GM18870 (cell line): ENCODE results near the gene HORMAD2.
"Not testable (repeated sequence)": the region's sequence is repeated elsewhere in the genome, so short reads cannot be mapped to it uniquely, and the experiment has no call there.

ENCODE experiments used
- ATAC-seq: cut with Tn5 transposase; IDR thresholded peaks from one replicate; pipeline ENCODE4 v1.9.1; 2021; ENCODE audit warnings: moderate library complexity; ENCODE audit not compliant: unreplicated experiment

HORMAD2 gene

DNA sequence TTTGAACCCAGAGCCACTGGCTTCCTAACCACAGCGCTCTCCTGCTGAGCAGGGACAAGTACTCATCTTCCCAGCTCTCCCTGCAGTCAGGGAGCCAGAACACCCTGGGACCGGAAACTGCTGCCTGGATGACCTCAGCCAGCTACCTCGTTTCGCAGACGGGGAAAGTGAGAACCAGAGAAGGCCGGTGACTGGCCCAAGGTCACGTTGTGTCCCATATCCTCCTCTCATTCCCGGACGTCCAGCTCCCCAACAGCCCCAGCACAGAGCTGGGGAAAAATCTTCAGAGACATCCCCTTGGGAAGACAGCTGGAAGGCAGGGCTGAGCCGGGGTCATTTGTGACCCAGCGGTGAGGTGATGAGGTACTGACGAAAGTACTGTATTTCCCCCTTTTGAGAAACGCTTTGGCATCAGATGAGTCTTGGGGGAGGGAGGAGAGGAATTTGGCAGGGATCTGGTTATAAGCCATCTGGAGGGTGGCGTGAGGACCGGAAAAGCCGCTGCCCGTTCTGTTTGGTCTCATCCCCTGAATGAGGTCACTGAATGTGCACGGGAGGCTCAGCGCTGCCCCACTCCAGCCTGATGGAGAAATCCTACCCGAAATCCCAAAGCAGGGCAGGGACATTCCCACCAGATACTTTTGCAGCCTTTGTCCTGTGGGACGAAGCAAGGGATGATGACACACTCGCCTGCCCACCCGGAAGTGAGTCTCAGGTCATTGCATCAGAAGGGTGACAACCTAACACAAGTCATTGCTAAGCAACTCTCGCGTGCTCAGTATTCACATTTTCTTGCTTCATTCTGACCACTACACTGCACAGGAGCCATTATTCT lies 125.2 kb downstream of the HORMAD2 start:
- no peak for ATAC-seq

DNA sequence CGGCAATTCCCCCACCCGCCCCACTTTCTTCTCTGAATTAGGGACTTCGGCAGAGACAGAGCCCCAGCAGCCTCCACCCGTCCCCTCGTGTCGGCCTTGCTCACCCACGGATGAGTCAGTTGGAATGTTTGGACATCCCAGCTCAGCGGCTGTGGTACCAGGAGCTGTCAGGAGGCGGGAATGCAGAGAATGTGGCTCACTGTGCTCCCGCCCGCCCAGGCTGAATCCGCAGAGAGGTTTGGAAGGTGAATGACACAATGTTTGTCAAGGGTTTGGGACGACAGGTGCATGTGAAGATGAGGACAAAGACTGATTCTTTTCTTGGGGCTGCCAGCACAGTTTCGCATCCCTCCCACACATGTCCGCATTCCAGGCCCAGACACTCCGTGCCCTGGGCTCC lies 126.7 kb downstream of the HORMAD2 start:
- no peak for ATAC-seq

DNA sequence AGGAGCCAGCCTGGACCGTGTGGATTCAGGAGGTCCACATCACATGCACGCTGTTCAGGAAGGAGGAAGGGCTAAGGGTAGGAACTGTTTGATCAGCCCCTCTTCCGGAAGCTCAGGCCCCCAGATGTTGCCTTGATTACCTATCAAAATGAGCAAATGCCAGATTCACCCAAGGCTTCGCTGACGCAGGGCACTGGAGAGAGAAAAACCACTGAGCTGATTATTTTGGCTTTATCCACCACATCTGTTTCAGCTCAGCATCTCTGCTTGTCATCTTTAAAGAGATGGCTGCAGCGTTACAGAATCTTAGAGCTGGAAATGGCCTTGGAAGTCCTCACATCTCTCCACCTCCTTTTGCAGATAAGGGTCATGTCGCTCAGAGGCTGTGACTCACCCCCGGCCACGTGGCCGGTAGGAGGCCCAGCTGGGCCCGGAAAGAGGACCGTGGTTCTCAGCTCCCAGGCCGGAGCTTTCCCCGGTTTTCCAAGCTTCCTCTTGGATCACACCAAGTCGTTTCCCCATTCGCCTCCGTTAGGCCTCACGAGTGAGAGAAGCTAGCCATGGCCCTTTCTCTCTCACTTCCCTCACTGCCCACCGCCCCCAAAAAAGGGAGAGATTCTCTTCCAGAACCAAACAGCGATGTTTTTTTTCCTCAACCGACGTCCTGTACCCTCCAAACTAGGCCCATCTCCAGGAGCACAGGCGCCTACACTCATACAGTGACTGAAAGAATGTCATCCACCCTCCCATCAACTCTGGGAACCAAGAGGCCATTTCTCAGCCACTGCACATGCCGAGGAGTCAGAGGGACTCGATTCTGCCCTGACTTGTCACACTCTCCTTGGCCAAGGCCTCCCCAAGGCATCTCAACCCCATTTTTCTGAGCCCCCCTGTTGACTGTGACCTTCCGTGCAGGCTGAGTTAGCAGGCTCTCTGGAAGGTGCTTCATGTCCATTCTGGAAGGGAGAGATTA lies 128.7 kb downstream of the HORMAD2 start:
- ATAC-seq = no peak

DNA sequence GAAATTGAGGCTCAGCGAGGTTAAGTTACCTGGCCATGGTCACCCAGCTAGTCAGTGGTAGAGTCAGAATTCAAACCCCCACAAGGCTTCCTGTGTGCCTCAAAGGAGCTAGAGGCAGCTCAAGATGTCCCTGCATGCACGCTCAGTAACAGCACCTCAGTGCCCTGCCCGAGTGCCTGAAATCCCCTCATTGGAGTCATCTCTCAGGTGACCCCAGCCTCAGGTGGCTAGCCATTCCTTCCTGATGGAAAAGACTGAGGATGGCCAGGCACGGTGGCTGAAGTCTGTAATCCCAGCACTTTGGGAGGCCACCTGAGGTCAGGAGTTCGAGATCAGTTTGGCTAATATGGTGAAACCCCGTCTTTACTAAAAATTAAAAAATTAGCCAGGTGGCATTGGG lies 129.4 kb downstream of the HORMAD2 start:
- no peak for ATAC-seq

DNA sequence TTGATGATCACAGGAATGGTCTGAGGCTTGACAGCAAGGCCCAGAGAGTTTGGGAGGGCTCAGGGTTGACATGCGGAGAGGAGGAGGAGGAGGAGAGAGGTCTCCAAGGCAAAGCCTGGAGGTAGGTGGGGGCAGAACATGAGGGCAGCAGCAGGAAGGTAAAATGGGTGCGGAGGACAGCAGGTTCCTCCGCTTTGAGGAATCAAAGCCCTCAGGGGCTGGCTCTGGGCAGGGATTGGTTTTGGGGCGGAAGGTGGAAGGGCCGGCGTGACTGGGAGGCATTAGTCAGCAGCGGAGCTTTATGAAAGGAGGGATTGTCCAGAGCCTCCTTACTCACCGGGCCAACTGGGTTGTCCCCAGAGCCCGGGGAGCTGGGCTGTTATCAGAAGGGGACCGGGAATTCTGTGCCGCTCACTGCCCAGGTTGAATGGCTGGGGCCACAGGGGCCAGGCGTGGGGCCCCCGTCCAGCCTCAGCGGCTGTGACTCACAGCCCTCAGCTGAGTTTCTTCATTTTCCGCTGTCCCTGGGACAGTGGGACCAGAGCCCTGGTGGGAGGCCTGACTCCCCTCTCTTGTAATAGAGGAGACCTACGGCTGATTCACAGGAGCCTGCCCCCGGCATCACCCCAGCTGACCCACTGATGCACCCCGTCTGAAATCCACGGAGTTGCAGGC lies 130.1 kb downstream of the HORMAD2 start:
- ATAC-seq = no peak

DNA sequence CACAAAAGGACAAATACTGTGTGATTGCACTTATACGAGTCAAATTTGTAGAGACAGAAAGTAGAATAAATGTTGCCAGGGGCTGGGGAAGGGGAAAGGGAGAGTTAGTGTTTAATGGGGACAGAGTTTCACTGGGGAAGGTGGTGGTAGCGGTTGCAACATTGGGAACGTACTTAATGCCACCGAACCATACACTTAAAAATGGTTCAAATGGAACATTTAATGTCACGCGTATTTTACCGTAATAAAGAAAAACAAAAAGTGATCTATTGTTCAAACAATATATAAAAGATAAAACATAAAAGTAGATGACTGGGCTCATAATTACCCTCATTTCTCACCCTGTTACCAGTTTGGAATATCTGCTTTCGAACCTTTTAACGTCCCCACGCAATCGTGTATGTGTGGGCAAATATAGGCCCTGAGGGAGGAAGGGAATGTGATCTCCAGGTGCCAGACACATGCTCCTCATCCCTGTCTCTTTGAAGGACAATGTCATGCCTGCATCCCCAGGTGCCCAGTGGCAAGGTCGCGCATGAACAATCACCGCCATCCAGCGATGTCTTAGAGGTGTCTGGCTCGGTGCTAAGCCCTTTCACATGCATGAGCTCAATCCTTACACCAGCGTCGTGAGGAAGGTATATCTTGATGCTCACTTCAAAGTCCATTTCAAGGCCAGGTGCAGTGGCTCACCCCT lies 131.0 kb downstream of the HORMAD2 start:
- no peak for ATAC-seq

DNA sequence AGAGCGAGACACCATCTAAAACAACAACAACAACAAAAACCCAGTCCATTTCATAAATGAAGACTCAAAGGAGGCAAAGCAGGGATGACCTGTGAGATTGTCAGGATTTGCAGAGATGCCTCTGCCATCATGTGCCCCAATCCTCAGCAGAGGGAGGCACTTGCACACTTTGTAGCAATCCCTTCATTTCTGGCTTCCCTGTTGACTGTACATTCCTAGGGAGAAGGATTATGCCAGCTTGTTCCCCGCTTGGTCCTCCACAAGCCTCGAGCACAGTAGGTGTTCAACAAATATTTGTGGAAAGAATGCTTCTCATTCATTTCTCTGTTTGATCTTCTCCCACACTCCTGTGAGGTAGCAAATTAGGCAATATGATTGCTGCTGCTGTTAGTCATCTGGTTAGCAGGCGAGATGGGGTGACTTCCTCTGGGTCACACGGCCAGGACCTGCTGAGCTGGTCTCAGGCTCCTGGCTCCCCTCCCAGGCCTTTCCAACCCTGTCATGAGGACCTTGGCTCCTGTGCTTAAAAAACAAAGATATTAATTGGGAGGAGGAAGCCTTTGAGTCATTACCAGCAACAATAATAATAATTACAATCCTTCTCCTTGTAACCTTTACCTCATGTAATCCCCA lies 132.2 kb downstream of the HORMAD2 start:
- no peak for ATAC-seq

DNA sequence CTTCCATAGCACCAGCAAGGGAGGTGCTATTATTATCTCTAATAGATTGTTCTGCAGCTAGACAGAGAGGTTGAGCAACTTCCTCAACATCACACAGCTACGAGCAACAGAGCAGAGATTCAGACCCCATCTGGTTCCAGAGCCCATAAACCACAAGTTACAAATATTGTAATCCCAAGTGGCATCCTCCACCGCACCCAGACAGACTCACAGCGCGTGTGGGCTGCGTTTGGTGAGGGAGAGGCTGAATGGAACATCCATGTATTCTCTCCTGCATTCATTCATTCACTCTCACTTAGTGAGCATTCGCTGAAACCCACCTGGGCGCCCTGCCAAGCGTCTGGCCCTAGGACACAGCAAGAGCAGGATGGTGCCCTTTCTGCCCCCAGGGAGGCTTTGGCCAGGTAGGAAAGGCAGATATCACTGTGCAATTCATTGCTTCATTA lies 132.8 kb downstream of the HORMAD2 start:
- ATAC-seq = no peak

DNA sequence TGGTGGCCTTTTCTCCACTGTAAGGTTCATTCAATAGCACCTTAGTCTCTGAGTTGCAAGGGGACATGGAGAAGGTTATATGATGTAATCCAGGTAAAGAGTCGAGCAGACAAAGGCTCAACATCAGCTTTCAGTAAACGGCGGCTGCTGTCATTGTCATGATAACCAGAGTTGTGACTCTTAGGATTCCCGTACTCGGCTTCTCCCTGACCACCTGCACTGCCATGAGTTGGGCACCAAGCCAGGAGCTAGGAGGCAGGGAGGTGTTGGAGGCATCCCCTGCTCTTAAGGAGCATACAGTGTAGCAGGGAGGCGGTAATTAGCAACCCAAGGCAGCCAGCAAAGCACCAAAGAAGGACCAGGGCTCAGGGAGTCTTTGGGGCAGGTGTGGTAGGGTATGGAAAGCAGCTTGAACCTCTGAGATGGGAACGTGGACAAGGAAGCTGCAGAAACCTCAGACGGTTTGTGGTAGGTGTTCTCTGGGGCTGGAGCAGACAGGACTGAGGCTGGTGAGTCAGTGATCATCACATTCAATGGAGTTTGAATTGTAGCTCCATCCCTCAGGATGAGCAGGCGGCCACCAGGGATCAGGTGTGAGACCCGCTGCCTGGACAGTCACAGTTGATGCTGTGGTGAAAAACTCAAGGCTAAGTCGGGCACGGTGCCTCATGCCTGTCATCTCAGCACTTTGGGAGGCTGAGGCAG lies 134.6 kb downstream of the HORMAD2 start:
- no peak for ATAC-seq

DNA sequence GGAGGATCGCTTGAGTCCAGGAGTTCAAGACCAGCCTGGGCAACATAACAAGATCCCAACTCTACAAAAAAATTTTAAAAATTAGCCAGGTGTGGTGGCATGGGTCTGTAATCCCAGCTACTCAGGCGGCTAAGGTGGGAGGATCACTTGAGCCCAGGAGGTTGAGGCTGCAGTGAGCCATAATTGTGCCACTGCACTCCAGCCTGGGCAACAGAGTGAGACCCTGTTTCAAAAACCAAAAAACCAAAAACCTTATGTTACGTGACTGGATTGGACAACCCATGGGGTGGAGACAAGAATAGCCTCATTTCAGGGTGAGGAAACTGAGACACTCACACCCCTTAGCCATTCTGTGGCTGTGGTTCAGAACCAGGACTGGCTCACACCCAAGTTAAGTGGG lies 136.0 kb downstream of the HORMAD2 start:
- ATAC-seq = not testable (repeated sequence)

DNA sequence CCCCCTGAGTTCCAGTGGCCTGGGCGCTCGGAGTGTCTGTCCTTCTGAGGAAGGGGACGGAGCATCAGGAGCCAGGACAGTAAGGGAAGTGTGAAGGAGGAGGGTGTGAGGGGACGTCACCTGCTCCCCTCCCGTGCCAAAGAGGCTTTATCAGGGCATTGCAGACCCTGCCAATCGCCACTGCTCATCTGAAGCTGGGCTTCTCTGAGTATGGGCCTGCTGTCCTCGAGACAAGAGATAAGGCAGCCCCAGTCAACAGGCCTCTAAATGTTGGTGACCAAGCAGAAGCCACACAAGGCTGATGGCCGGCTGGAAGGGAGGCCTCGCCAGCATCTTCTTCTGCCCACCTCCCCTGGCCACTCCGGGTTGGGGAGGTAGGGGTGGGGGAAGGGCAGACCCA lies 136.4 kb downstream of the HORMAD2 start:
- no peak for ATAC-seq

DNA sequence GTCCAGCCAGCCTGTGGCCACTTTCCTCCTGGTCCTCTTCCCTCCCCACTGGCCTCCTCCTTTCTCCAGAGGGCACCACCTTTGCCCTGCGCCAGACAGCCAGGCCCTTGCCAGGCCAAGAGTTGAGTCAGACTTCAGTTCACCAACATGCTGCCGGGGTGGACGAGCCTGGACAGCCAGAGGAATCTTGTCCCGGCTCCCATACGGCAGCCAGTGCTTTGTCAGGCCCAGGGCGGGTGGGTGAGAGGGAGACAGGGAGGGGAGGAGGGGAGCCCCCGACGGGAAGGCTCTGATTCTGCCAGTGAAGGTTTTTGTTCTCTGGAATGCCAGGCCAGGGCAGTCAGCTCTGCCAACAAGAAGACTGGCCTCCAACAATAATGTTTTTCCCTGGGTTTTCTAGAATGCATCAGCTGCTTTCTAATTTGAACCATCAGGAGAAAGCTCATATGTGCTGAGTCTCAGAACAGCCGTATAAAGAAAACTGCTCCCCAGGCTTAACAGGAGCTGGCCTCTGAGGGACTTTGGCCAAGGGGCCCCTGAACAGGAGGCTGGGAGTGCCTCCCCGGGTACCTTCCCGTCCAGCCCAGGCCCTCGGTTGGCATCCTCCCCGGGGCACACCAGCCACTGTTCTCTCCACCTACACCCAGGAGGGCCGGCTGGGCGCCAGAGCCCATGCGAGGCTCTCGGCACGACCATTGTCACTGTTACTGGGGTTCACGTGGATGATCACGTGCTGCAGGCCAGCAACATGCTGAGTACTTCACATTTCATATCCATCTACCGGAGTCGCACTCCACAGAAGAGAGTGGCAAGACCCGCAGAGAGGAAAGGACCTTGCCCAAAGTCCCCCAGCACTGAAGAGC lies 137.7 kb downstream of the HORMAD2 start:
- ATAC-seq = no peak

DNA sequence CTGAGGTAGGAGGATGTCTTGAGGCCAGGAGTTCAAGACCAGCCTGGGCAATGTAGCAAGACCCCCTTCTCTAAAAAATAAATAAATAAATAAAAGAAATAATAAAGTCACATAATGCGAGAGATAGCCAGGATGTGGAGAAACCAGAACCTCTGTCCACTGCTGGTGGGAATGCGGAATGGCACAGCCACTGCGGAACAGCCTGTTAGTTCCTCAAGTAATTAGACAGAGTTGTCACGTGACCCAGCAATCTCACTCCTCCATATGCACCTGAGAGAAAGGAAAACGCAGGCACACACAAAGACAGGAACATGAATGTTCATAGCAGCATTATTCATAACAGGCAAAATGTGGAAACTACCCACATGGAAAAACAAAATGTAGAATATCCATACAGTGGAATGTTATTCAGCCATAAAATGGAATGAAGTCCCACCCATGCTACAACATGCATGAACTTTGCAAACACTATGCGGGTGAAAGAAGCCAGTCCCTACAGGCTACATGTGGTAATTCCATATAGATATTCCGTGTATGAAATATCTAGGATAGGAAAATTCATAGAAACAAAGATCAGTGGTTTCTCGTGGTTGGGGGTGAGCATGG lies 138.9 kb downstream of the HORMAD2 start:
- no peak for ATAC-seq

DNA sequence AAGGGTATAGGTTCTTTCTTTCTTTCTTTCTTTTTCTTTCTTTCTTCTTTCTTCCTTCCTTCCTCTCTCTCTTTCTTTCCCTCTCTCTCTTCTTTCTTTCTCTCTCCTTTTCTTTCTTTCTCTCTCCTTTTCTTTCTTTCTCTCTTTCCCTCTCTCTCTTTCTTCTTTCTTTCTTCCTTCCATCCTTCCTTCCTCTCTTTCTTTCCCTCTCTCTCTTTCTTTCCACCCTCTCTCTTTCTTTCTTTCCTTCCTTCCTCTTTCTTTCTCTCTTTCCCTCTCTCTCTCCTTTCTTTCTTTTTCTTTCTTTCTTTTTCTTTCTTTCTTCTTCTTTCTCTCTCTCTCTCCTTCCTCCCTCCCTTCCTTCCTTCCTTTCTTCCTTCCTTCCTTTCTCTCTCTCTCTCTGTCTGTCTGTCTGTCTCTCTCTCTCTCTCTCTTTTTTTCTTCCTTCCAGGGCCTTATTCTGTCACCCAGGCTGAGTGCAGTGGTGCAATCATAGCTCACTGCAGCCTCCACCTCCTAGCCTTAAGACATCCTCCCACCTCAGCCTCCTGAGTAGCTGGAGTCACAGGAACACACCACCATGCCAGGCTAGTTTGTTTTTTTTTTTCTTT lies 139.5 kb downstream of the HORMAD2 start:
- no peak for ATAC-seq

DNA sequence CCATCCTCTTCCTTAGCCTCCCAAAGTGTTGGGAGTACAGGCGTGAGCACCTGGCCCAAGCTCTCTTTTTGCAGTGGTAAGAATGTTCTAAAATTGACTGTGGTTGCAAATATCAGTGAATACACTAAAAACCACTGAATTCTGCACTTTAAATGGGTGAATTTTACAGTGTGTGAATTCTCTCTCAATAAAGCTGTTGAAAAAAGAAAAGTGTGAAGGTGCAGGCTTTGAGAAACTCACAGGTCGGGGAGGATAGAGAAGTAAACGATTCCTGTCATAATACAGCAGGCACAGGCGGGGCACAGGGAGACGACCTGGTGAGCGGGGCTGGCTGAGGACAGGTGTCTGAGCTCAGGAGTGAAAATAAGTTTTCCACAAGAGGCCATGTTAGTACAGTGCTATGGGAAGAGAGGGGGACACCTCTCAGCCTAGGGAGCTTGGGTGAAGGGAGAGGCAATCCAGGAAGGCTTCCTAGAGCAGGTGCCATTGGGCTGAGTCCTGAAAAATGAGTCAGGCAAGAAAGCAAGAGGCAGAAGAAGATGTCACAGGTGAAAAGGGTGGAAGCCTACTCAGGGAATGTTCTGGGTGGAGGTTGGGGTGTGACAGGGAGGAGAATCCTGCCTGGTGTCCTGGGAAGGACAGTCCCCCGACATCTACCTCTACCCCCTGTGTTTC lies 140.2 kb downstream of the HORMAD2 start:
- ATAC-seq = no peak

DNA sequence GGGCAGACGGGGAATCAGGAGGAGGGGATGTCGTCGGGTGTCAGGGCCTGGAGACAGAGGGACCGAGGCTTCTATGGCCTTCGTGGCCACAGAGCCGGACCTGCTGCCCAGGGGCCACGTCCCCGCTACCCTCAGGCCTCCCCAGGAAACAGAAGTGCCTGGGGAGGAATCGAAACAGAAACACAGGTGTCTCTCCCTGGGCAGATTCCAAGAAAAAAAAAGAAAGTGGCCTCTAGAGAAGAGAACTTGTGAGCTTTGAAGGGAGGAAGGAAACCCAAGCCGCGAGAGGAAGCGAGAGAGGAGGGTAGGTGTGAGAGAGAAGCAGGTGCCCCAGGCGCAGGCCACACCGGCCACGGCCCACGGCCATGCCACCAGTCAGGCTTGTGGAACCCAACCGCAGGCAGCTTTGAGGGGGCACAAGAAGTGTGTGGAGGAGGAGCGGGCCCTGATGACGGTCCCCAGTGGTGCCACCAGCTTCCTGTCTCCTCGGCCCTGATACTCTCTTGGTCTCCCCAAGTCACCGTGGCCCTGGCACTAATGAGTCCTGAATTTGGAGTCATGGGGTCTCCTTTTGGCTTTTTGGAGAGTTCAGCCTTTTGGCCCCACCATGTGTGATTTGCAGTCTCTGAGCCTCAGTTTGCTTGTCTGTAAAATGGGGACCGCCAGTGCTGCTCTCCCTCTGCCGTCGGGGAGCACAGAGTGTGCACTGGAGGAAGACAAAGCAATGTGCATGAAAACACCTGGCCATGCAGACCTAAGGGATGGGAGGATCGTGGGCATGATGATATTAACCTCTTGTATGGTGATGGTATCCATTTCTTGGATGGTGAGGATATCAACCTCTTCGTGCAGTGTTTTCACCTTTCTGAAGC lies 141.1 kb downstream of the HORMAD2 start:
- no peak for ATAC-seq
